HG02970 (cell line): ENCODE data around the gene PLA2G2C.
"Not testable (repeated sequence)": the region's sequence is repeated elsewhere in the genome, so short reads cannot be mapped to it uniquely, and the experiment has no call there.

ENCODE experiments used
- ATAC-seq: cut with Tn5 transposase; IDR thresholded peaks from one replicate; pipeline ENCODE4 v1.9.1; 2021; ENCODE audit warnings: mild to moderate bottlenecking, moderate library complexity, moderate number of reproducible peaks; ENCODE audit not compliant: unreplicated experiment, low FRiP score

Gene PLA2G2C, protein sequence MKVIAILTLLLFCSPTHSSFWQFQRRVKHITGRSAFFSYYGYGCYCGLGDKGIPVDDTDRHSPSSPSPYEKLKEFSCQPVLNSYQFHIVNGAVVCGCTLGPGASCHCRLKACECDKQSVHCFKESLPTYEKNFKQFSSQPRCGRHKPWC

DNA sequence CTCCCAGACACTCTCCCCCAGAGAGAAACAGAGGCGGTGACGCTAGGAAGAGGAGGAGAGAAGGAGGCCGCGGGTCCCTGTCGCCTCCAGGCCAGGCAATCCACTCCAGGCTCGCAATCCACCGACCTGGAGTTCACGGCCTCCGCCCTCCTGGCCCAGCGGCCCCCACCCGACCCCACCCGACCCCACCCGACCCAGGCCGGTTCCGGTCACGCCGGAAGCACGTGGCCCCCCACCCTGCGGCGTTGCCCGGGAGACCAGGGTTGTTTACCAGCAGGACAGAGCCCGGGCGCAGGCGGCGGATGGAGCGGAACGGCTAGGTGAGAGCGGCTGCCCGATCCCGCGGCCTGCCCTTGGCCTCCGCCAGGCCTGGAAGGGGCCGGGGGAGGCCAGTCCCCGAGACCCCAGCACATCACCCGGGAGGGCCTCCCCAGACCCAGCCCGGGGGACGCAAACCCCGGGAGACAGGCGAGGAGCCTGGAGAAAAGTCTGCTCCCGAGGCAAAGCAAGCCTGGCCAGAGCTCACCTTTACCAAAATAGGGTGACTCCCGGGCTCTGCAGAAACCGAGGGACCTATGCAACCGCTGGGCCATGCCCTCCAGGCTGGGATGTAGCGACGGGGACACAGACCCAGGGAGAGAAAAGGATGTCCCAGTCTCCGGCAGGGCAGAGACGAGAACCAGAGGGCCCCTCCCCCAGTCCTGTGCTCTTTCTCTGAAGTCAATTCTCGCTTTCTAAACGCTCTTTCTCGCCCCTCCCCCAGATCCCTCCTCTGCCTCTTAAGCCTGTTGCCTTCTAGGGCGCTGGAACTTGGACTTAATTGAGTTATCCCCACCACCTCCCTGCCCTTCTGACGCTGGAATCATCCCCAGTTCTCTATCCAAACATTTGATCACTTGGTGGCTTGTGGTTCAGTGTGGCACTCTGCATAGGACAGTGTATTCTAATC is at the start of gene PLA2G2C, which contains the start of gene UBXN10:
Gene PLA2G2C (minus strand): TSS at position 685 of the 949 bp plus-strand sequence. CDS start 9,155 bp downstream, outside the sequence.
Gene UBXN10 (plus strand): TSS at position 263 of the 949 bp plus-strand sequence. CDS start 4,466 bp downstream, outside the sequence.
- ATAC-seq: no peak

DNA sequence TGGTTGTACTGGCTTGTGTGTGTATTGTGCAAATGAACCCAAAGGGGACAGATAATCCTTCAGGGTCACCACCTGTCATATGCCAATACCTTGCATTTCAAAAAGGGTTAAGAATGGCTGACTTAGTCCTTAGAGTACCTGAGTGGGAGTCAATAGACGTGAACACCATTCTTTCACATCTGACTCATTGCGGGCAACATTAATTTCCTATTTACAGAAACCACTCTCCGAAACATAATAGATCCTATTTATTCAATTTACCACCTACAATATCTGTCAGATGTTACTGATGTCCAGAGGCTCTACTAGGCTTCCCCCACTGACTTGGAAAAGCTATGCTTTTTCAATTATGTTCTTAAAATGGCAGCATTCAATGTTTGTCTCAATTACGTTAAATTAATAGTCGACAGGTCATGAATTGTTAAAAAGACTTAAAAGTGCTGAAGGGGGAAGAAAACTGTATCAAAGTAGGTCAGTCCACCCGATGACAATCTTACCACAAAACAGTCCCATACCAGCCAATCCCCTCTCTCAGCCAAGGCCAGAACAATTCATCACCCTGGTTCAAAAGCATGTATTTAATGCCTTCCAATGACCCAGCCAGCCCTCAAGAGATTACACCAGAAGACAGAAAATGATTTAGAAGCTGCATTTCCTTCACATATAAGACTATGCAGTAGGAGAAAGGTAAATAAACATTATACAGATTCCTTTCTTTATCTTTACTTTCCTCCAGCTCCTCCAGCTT is 48.6 kb upstream of the PLA2G2C start:
- no peak for ATAC-seq

- no peak for ATAC-seq
Observed at GRCh38 chr1:20233866-20234265, 47.5 kb upstream of the PLA2G2C start.

DNA sequence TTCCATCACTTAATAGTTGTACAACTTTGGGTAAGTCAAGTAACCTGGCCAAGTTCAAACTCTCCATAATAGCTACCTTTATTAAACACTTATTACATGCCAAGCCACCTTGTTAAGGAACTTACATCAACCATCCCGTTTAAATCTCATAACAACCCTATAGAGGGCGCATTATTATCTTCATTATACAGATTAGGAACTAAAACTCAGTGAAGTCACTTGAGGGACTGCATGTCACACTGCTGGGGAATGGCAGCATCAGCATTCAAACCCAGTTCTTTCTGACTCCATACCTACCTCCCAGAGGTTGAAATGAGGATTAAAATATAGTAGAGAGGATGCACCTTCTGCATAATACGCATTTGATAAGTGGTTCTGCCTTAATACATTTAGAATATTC is 47.1 kb upstream of the PLA2G2C start:
- no peak for ATAC-seq

DNA sequence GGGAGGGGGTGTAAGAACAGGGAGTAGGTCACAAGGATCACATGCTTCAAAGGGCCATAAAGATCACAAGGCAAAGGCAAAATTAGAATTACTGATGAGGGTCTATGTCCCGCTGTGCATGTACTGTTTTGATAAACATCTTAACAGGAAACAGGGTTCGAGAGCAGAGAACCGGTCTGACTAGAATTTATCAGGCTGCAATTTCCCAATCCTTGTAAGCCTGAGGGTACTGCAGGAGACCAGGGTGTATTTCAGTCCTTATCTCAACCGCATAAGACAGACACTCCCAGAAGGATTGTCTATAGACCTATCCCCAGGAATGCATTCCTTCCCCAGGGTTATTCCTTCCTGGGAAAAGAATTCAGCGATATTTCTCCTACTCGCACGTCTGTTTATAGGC is 46.2 kb upstream of the PLA2G2C start:
- ATAC-seq: not testable (repeated sequence)

GRCh38 chr1:20229171-20229570 is 42.9 kb upstream of the PLA2G2C start:
- ATAC-seq: no peak

GRCh38 chr1:20228314-20228825 is 42.1 kb upstream of the PLA2G2C start:
- no peak for ATAC-seq

DNA sequence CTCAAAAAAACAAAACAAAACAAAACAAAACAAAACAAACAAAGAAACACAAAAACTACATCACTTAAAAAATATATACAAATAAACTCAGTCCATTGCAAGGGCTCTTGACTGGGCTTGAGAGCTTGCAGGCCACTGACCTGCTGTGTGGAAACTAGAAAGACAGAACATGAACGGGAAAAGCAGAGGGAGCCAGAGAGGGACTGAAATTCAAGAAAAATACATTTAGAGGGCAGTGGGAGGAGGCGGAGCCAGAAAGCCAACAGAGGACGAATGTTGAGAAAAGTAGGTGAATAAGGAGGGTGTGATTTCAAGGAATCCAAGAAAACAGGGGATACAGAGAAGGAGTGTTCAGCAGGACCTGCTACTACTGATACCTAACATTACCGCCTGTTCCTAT is 41.4 kb upstream of the PLA2G2C start:
- no peak for ATAC-seq

GRCh38 chr1:20224546-20224945 is 38.2 kb upstream of the PLA2G2C start:
- ATAC-seq: no peak

- ATAC-seq: no peak
Observed at GRCh38 chr1:20223551-20224419, 37.5 kb upstream of the PLA2G2C start.

DNA sequence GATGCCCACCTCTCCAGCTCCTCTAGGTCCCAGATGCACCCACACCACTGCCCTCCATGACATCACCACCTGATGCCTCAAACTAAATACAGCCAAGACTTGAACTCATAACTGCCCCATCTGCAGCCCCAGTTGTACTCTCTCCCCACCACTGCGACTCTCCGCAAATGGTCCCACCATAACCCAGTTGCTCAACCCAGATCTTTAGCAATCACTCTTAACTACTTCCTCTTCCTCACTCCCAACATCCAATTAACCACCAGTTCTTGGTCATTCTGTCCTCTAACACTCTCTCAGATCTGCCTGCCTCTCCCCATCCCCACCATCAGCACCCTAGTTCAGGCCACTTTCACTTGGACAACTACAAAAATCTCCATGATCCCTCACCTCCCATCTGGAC is 36.8 kb upstream of the PLA2G2C start:
- no peak for ATAC-seq

DNA sequence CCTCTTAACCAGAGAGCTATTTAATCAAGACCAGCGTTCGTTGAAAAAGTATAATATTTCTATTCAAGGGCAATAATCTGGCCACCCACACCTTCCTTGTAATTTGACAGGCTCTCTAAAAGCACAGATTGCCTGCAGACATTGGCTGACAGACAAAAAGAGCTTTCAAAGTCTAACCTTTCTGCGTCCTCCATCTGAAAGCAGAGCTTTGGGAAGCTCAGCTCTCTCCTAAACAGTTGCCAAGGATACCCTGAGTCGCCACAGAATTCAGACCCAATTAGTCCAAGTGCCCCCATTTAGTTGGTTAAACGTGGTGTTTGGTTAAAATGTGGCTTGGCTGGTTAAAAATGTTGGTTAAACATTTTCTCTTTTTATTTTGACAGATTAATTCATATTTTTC is 33.7 kb upstream of the PLA2G2C start:
- no peak for ATAC-seq

GRCh38 chr1:20219053-20219452 is 32.7 kb upstream of the PLA2G2C start:
- not testable (repeated sequence) for ATAC-seq

DNA sequence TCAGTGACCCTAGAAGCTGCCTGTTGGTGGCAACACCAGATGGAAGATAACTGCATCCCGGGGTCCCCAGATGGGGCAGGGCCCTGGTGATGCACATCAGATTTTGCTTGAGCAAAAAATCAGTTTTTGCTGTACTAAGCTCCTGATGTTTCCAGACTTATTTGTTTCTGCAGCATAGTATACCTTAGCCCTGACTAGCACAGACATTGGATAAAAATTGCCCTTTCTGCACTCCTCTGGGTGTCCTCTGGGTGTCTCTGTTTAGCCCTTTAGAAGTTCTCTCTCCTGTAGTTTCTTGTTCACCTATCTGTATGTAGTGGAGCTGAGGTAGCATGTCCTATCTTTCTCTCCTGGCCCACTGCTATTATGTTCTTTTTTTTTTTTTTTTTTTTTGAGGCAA is 30.3 kb upstream of the PLA2G2C start:
- ATAC-seq: no peak

GRCh38 chr1:20215716-20216115 is 29.4 kb upstream of the PLA2G2C start:
- no peak for ATAC-seq

DNA sequence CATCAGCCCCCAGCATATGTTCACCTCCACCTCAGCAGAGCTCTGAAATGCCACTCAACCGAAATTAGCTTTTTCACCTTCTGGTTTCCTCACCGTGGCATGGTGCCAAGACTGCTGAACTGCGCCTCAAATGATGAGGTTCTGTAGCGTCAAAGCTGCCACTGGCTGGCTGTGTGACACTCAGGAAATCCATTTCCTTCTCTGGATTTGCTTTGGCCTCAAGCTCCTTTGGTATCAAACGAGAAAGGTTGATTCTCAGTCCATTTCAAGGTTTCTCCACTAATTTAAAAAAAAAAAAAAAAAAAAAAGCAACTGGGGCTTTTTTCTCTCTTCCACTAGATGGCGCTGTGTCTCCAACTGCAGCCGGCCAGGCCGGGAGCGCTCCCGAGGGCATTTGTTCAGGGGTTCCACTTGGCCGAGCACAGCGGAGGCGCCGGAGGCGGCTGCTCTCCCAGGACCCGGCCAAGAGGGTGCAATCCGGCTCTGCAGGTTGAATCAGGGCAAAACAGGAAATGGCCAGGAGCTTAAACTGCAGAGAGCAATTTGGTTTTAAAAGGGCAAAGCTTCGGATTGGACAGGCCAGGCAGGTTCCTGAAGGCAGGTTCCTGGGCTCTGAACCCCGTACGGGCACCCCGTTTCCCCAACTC is 26.5 kb upstream of the PLA2G2C start:
- ATAC-seq: no peak

DNA sequence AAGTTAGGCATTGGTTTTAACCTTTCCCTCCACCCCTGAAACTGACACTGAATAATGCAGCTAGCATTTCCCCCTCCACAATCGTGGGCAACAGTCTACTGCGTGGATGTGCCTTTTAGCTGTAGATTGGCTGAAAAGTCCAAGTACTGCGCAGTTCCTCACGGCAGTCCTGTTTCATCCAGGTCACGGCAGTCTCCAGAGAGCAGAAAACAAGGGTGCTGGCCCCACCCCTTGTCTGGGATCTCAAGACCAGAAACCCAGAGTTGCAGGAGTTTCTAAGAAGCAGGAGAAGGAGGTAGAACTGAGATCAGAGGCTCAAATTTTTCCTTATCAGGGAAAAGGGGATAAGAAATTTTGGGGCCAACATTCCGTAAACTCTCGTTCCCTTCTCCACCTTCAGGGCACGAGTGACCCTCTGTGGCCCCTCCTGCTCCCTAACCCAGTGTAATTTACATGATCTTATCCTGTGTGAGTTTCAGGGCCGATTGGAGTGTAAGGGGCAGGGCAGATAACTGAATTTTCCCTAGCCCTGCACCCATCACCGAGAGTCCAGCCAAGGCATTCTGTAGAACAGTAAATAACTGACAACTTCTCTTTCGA is 25.9 kb upstream of the PLA2G2C start:
- no peak for ATAC-seq

DNA sequence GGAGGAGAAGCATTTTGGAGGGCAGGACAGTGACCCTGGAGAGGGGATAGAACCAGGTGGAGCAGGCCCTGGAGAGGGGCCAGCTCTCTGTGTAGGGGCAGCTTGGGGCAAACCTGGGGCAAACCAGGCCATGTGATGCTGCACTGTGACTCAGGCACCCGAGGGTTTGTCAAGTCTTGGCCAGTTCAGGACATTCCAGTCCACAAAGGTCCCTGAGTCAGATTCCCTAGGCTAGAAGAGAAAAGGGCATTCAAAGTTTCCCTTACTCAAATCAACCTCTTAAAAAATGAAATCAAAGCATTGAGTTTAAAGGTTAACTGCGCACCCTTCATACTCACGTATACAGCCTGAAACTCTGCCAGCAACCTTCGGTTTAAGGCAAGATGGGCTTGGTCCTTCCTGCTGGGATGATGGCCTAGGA is 25.2 kb upstream of the PLA2G2C start:
- ATAC-seq: no peak
